IMR-90 (cell line): ENCODE data around the gene GIMAP1. TPM values are rescaled to one million over a fixed set of nuclear protein-coding genes. Genes with fewer than 3 reads are reported as not detected.

ENCODE experiments used
- ATAC-seq: fragments of 200-7000 bp; cut with Tn5 transposase; 2 replicates; pipeline ENCODE4 v1.9.1; 2020; ENCODE audit warnings: low read depth, mild to moderate bottlenecking, moderate library complexity
- BruUV-seq: library from RNA; stranded (reverse); fragments of 400-500 nt; replicated peaks from 2 replicates; lab custom pipeline; 2021; lab: Mats Ljungman, UMichigan
- CTCF ChIA-PET: fragments of 300-600 bp; formaldehyde crosslinking; extraction: SDS; loops from one replicate; lab custom pipeline; 2021; ENCODE audit warnings: antibody characterized with exemption; lab: Yijun Ruan, JAX
- POLR2A ChIA-PET: fragments of 300-600 bp; sonication (Branson Sonifier 250); formaldehyde crosslinking; loops from one replicate; lab custom pipeline; 2022; ENCODE audit warnings: antibody characterized with exemption; ENCODE audit not compliant: unreplicated experiment; lab: Charles Lee
- DNase-seq: peaks from one replicate; pipeline ENCODE4 v3.0.0; 2013
- H2AFZ ChIP-seq: replicated peaks from 2 replicates; pipeline ENCODE3; 2013; ENCODE audit warnings: low read length, mild to moderate bottlenecking; ENCODE audit not compliant: poor library complexity
- H2AK5ac ChIP-seq: 2 replicates; pipeline ENCODE4 v1.6.1; 2013; ENCODE audit warnings: low read depth, low read length, inconsistent platforms
- H2AK9ac ChIP-seq: replicated peaks from 2 replicates; pipeline ENCODE3; 2013; ENCODE audit warnings: mild to moderate bottlenecking, low read depth, low read length, moderate library complexity; ENCODE audit not compliant: poor library complexity
- H2BK120ac ChIP-seq: 2 replicates; pipeline ENCODE4 v1.6.1; 2013; ENCODE audit warnings: low read depth, low read length, inconsistent platforms
- H2BK15ac ChIP-seq: 3 replicates; pipeline ENCODE4 v1.6.1; 2013; ENCODE audit warnings: low read depth, low read length, inconsistent platforms
- H2BK20ac ChIP-seq: 2 replicates; pipeline ENCODE4 v1.6.1; 2013; ENCODE audit warnings: low read depth, mild to moderate bottlenecking, inconsistent platforms, low read length, moderate library complexity
- H2BK5ac ChIP-seq: 2 replicates; pipeline ENCODE4 v1.6.1; 2013; ENCODE audit warnings: mild to moderate bottlenecking, low read depth, low read length, inconsistent platforms; ENCODE audit not compliant: poor library complexity, severe bottlenecking
- H3K14ac ChIP-seq: replicated peaks from 2 replicates; pipeline ENCODE4 v1.6.1; 2013; ENCODE audit warnings: low read depth, low read length, inconsistent platforms
- H3K18ac ChIP-seq: 2 replicates; pipeline ENCODE4 v1.6.1; 2013; ENCODE audit warnings: low read depth, low read length, control low read depth
- H3K23ac ChIP-seq: 2 replicates; pipeline ENCODE4 v1.6.1; 2013; ENCODE audit warnings: low read depth, low read length, inconsistent platforms
- H3K27ac ChIP-seq: 2 replicates; pipeline ENCODE4 v1.5.1; 2013; ENCODE audit warnings: mild to moderate bottlenecking, control low read depth, low read length; ENCODE audit not compliant: insufficient read depth
- H3K27me3 ChIP-seq: 2 replicates; pipeline ENCODE4 v1.6.1; 2013; ENCODE audit warnings: low read length; ENCODE audit not compliant: control insufficient read depth, insufficient read depth
- H3K36me3 ChIP-seq: 2 replicates; pipeline ENCODE4 v1.6.1; 2013; ENCODE audit warnings: low read length, mixed read lengths; ENCODE audit not compliant: control insufficient read depth, insufficient read depth
- H3K4ac ChIP-seq: 2 replicates; pipeline ENCODE4 v1.6.1; 2013; ENCODE audit warnings: low read depth, low read length, inconsistent platforms
- H3K4me1 ChIP-seq: 2 replicates; pipeline ENCODE4 v1.6.1; 2013; ENCODE audit warnings: low read length, mixed read lengths; ENCODE audit not compliant: control insufficient read depth, insufficient read depth
- H3K4me2 ChIP-seq: 2 replicates; pipeline ENCODE4 v1.6.1; 2013; ENCODE audit warnings: low read depth, mild to moderate bottlenecking, control low read depth, low read length, moderate library complexity
- H3K4me3 ChIP-seq: 2 replicates; pipeline ENCODE4 v1.5.1; 2013; ENCODE audit warnings: low read depth, mild to moderate bottlenecking, control low read depth, low read length, moderate library complexity; ENCODE audit not compliant: insufficient read depth
- H3K56ac ChIP-seq: 2 replicates; pipeline ENCODE4 v1.6.1; 2013; ENCODE audit warnings: low read length, inconsistent platforms; ENCODE audit not compliant: insufficient read depth; ENCODE audit errors: extremely low read depth
- H3K79me1 ChIP-seq, 2 experiments: 2 replicates each; pipeline ENCODE4 v1.6.1; 2013; ENCODE audit warnings: low read length in 2 of 2, inconsistent platforms in 1 of 2, low read depth in 1 of 2
- H3K9ac ChIP-seq: 2 replicates; pipeline ENCODE4 v1.6.1; 2013; ENCODE audit warnings: low read depth, low read length, control low read depth
- H3K9me1 ChIP-seq: 2 replicates; pipeline ENCODE4 v1.6.1; 2013; ENCODE audit warnings: low read length, inconsistent platforms; ENCODE audit not compliant: insufficient read depth
- H3K9me3 ChIP-seq: 2 replicates; pipeline ENCODE4 v1.6.1; 2013; ENCODE audit warnings: low read length; ENCODE audit not compliant: control insufficient read depth, insufficient read depth
- H4K20me1 ChIP-seq: 2 replicates; pipeline ENCODE4 v1.6.1; 2013; ENCODE audit warnings: low read length, inconsistent platforms; ENCODE audit not compliant: insufficient read depth
- H4K5ac ChIP-seq: 2 replicates; pipeline ENCODE4 v1.6.1; 2013; ENCODE audit warnings: mild to moderate bottlenecking, low read depth, low read length, control low read depth
- H4K8ac ChIP-seq, 2 experiments: 2 replicates each; pipeline ENCODE4 v1.6.1; 2013; ENCODE audit warnings: low read depth in 2 of 2, low read length in 2 of 2, control low read depth in 1 of 2, inconsistent platforms in 1 of 2
- H4K91ac ChIP-seq: 2 replicates; pipeline ENCODE4 v1.6.1; 2013; ENCODE audit warnings: low read depth, low read length, inconsistent platforms; ENCODE audit not compliant: insufficient read depth
- MXI1 ChIP-seq: IDR thresholded peaks from 2 replicates; pipeline ENCODE4 v1.6.1; 2012; ENCODE audit warnings: low read depth, mild to moderate bottlenecking, low read length, moderate library complexity, borderline replicate concordance
- RFX5 ChIP-seq: IDR thresholded peaks from 2 replicates; pipeline ENCODE4 v1.8.0; 2012; ENCODE audit warnings: low read depth, mild to moderate bottlenecking, low read length, moderate library complexity
- WGBS, 2 experiments: methylation state at CpG; one replicate each; pipeline versions ENCODE4 v1.1.5 to v1.1.7; 2013; ENCODE audit warnings: missing lambda C conversion rate in 2 of 2; ENCODE audit not compliant: insufficient read length in 1 of 2; ENCODE audit errors: extremely low coverage in 2 of 2; 5-methylcytosine and 5-hydroxymethylcytosine counted together
- dilution Hi-C: fragments of 300-500 bp; cut with HindIII; formaldehyde crosslinking; loops from one replicate; pipeline ENCODE4 v1.14.3; 2018; ENCODE audit warnings: low sequenced_read_pairs; ENCODE audit not compliant: unreplicated experiment
- in situ Hi-C: fragments of 300-500 bp; cut with MboI; formaldehyde crosslinking; loops from 3 replicates; pipeline ENCODE4 v1.14.3; 2019; ENCODE audit warnings: low sequenced_read_pairs, inconsistent platforms, mixed read lengths
- intact Hi-C: fragments of 100-400 bp; cut with micrococcal nuclease; formaldehyde crosslinking; loops from 2 replicates; pipeline ENCODE4 v1.10.0; 2022
- polyA plus RNA-seq, 3 experiments: library from polyadenylated mRNA; depleted of rRNA; stranded (reverse); fragments of >200 nt; gene quantifications; 2 replicates each; pipeline ENCODE4 v1.2.3, GENCODE V29; 2012; ENCODE audit warnings: low replicate concordance in 1 of 3
- total RNA-seq: library from RNA; depleted of rRNA; stranded (reverse); fragments of >200 nt; gene quantifications from 2 replicates; pipeline ENCODE4 v1.2.3, GENCODE V29; 2012

The GIMAP1 gene
- total and polyA plus RNA-seq, 2 of the 4 experiments (the other 2 are of a cell fraction), result not detected

DNA sequence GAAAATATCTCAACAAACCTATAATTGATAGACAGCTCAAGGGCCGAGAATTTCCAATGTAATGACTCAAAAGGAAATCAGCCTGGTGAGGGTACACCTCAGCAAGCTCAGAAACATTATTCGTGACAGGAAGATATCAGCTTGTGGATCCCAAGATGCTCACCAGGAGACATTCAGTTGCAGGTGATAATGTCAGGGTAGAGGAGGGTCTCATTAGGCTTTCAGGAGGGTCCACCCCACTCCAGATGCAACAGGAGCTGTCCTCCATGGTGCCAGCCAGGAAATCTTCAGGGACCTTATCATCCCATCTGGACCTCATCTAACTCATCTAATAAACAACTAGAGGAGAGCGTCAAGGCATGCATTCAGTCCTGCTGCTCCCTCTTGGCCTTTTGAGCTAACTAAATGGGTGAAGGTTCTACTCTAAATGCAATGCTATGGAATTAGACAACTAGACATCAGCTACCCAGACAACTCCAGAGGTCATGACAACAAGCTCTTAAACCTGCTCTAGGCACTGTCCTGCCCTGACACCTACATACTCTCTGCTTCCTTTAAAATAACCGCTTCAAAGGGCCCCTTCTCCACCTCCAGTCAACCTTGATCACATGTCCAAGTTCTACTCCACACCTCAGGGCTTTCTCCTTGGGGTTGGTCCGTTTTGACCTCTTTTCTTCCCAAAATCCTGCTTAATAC is 16.5 kb downstream of the GIMAP1 start:
- ATAC-seq, result no peak
- Histone ChIP-seq H4K20me1 (no peaks in the 10 kb centered on the region), H3K27ac (no peak overlapping the region), H4K8ac (no peak overlapping the region), H2AK9ac (no peak overlapping the region), H2BK5ac (no peak overlapping the region), H2BK120ac (no peak overlapping the region), H3K14ac (no peak overlapping the region), H2AFZ (no peak overlapping the region), H2AK5ac (no peak overlapping the region), H3K18ac (no peak overlapping the region), H3K9ac (no peak overlapping the region), H3K36me3 (no peaks in the 10 kb centered on the region), H2BK20ac (no peak overlapping the region), H3K4me2 (no peak overlapping the region), H3K4me3 (no peak overlapping the region), H3K4me1 (no peaks in the 10 kb centered on the region), H4K91ac (no peak overlapping the region), H4K5ac (no peak overlapping the region), H3K9me3 (no peaks in the 10 kb centered on the region), H3K4ac (no peak overlapping the region), H3K79me1 (no peaks in the 10 kb centered on the region), H3K56ac (no peak overlapping the region; the same call in 1 of the 2 replicates), H3K27me3 (no peaks in the 10 kb centered on the region; the same call in 1 of the 2 replicates), H3K9me1 (no peaks in the 10 kb centered on the region), H2BK15ac (no peak overlapping the region), H3K23ac (no peak overlapping the region)
- in situ Hi-C loops, result loop anchor here (25.0 kb wide), 1 partner anchor 421 kb away; the partner anchor contains the start of genes ACTR3C and LRRC61
- TF ChIP-seq RFX5 (no peak), MXI1 (no peak)
- WGBS, 2 experiments, result 17% methylated on average over 1 of the region's 5 CpGs; no CpG with 5 or more reads in 1 of the 2 experiments
- intact Hi-C loops, result no loop called here
- CTCF ChIA-PET, result no interaction called here
- POLR2A ChIA-PET, result no interaction called here
- no TSS peak for BruUV-seq
- dilution Hi-C loops, result no loop called here
- DNase-seq, result no peak
